Uterus (tissue), 2 donors: Measurements from ENCODE around the gene MPPED1.

Source experiments
- CTCF ChIP-seq, 4 experiments: fragments of 200-600 bp in 2 of 4; fragments of 450-650 bp in 2 of 4; sonication (generic) in 2 of 4; IDR thresholded peaks; one replicate each; pipeline ENCODE4 v1.5.1; 2016 to 2019; ENCODE audit warnings: antibody characterized with exemption in 4 of 4, mild to moderate bottlenecking in 2 of 4, moderate library complexity in 1 of 4
- POLR2A ChIP-seq, 2 donors: fragments of 450-650 bp; IDR thresholded peaks; one replicate each; pipeline ENCODE4 v1.6.1; 2016; ENCODE audit warnings: antibody characterized with exemption in 2 of 2, mild to moderate bottlenecking in 1 of 2, moderate library complexity in 1 of 2

- TF ChIP-seq POLR2A (IDR thresholded peaks at IDR 0.05) = no peak
- TF ChIP-seq CTCF (IDR thresholded peaks at IDR 0.05) = no peak
Measured at GRCh38 chr22:43555561-43556515, 144.0 kb downstream of the MPPED1 start.
